Measurements from ENCODE around the gene ADGRL1. TPM values are rescaled to one million over a fixed set of nuclear protein-coding genes. Genes with fewer than 3 reads are reported as not detected.
A peak's percentile ranks its signal among the peaks of the same experiment; 100 is the strongest.

The ADGRL1 gene
- total RNA-seq, 2 experiments from 2014 or later: 2.6 to 8.2 TPM

- H3K79me2 ChIP-seq (ENCODE audit: insufficient read depth, low read depth, low read length): no peaks in the 10 kb centered on the region; the same call in 1 of the 2 replicates
- CTCF ChIA-PET (ENCODE audit: unreplicated experiment): interaction anchor here (1.2 kb wide), 1 partner anchor 11 kb away, joined by 5 read pairs; no protein-coding TSS in a partner anchor
- POLR2A ChIA-PET: interaction anchor here (0.7 kb wide), 1 partner anchor 303 kb away, joined by 3 read pairs; no protein-coding TSS in a partner anchor
- intact Hi-C loops (cut with micrococcal nuclease; ENCODE audit: unreplicated experiment): loop anchor here (1.0 kb wide), 1 partner anchor 19 kb away; the partner anchor contains the start of gene ASF1B
- H3K4me2 ChIP-seq (ENCODE audit: low read length): peak overlapping the region; percentile 84
- BruUV-seq (replicated peaks): no TSS peak
- no peak for TF ChIP-seq EZH2phosphoT487 (IDR thresholded peaks at IDR 0.05; ENCODE audit: borderline replicate concordance, low read depth, low read length)
- TF ChIP-seq CTCF (conservative IDR thresholded peaks at IDR 0.05; ENCODE audit: low read length): no peak
- H3K4me1 ChIP-seq (ENCODE audit: insufficient read depth, low read length, poor library complexity, severe bottlenecking): peaks cover 31% of the 10 kb centered on the region
- peak; percentile 40 for DNase-seq (ENCODE audit: low spot score)
- H3K27ac ChIP-seq (ENCODE audit: low read depth, low read length, poor library complexity, severe bottlenecking): no peak overlapping the region
- peak overlapping the region; percentile 94 for H3K4me3 ChIP-seq (ENCODE audit: low read depth, low read length, poor library complexity, severe bottlenecking)
- H3K9me2 ChIP-seq (ENCODE audit: insufficient read depth, low read length): no peaks in the 10 kb centered on the region
- no peak overlapping the region for H2AFZ ChIP-seq (ENCODE audit: low read length)
- H4K20me1 ChIP-seq (ENCODE audit: insufficient read depth, low read length): no peaks in the 10 kb centered on the region
- peaks cover 13% of the 10 kb centered on the region for H3K36me3 ChIP-seq (ENCODE audit: insufficient read depth, low read length)
- no peaks in the 10 kb centered on the region for H3K9me3 ChIP-seq (ENCODE audit: low read length)
Measured at GRCh38 chr19:14116918-14117578, 88.9 kb downstream of the ADGRL1 start.

GRCh38 chr19:14116525-14116917 is 89.4 kb downstream of the ADGRL1 start:
- Histone ChIP-seq H3K9me2 (ENCODE audit: insufficient read depth, low read length) (no peaks in the 10 kb centered on the region), H3K36me3 (ENCODE audit: insufficient read depth, low read length) (peaks cover 12% of the 10 kb centered on the region), H4K20me1 (ENCODE audit: insufficient read depth, low read length) (no peaks in the 10 kb centered on the region), H3K4me3 (ENCODE audit: low read depth, low read length, poor library complexity, severe bottlenecking) (peak overlapping the region; percentile 94), H3K79me2 (ENCODE audit: insufficient read depth, low read depth, low read length) (no peaks in the 10 kb centered on the region; the same call in 1 of the 2 replicates), H2AFZ (ENCODE audit: low read length) (no peak overlapping the region), H3K27ac (ENCODE audit: low read depth, low read length, poor library complexity, severe bottlenecking) (no peak overlapping the region), H3K4me1 (ENCODE audit: insufficient read depth, low read length, poor library complexity, severe bottlenecking) (peaks cover 31% of the 10 kb centered on the region), H3K9me3 (ENCODE audit: low read length) (no peaks in the 10 kb centered on the region), H3K4me2 (ENCODE audit: low read length) (peak overlapping the region; percentile 84)
- ChIA-PET CTCF (ENCODE audit: unreplicated experiment) (interaction anchor here (1.2 kb wide), 1 partner anchor 11 kb away, joined by 5 read pairs; no protein-coding TSS in a partner anchor), POLR2A (interaction anchor here (0.6 to 0.7 kb wide), 2 partner anchors 13 to 304 kb away, joined by 3 to 7 read pairs; no protein-coding TSS in a partner anchor)
- no peak for DNase-seq (ENCODE audit: low spot score)
- intact Hi-C loops (cut with micrococcal nuclease; ENCODE audit: unreplicated experiment): no loop called here
- BruUV-seq (replicated peaks): no TSS peak
- no peak for TF ChIP-seq CTCF (conservative IDR thresholded peaks at IDR 0.05; ENCODE audit: low read length)
- TF ChIP-seq EZH2phosphoT487 (IDR thresholded peaks at IDR 0.05; ENCODE audit: borderline replicate concordance, low read depth, low read length): no peak

GRCh38 chr19:14115756-14116155 is 90.2 kb downstream of the ADGRL1 start:
- ChIA-PET POLR2A (interaction anchor here (0.6 to 1.5 kb wide), 3 partner anchors 14 to 21 kb away, joined by 3 to 7 read pairs (median 4); partner anchors contain the start of gene ASF1B), CTCF (ENCODE audit: unreplicated experiment) (interaction anchor here (0.8 to 1.2 kb wide), 2 partner anchors 10 to 14 kb away, joined by 3 to 5 read pairs; no protein-coding TSS in a partner anchor)
- H3K9me3 ChIP-seq (ENCODE audit: low read length): no peaks in the 10 kb centered on the region
- intact Hi-C loops (cut with micrococcal nuclease; ENCODE audit: unreplicated experiment): no loop called here
- peak overlapping the region; percentile 84 for H3K4me2 ChIP-seq (ENCODE audit: low read length)
- no peak overlapping the region for H2AFZ ChIP-seq (ENCODE audit: low read length)
- peaks cover 31% of the 10 kb centered on the region for H3K4me1 ChIP-seq (ENCODE audit: insufficient read depth, low read length, poor library complexity, severe bottlenecking)
- TF ChIP-seq EZH2phosphoT487 (IDR thresholded peaks at IDR 0.05; ENCODE audit: borderline replicate concordance, low read depth, low read length) (no peak), CTCF (conservative IDR thresholded peaks at IDR 0.05; ENCODE audit: low read length) (no peak)
- no peaks in the 10 kb centered on the region for H3K9me2 ChIP-seq (ENCODE audit: insufficient read depth, low read length)
- no peak for DNase-seq (ENCODE audit: low spot score)
- H3K79me2 ChIP-seq (ENCODE audit: insufficient read depth, low read depth, low read length): no peaks in the 10 kb centered on the region; the same call in 1 of the 2 replicates
- peaks cover 7% of the 10 kb centered on the region for H3K36me3 ChIP-seq (ENCODE audit: insufficient read depth, low read length)
- BruUV-seq (replicated peaks): no TSS peak
- no peak overlapping the region for H3K27ac ChIP-seq (ENCODE audit: low read depth, low read length, poor library complexity, severe bottlenecking)
- no peak overlapping the region for H3K4me3 ChIP-seq (ENCODE audit: low read depth, low read length, poor library complexity, severe bottlenecking)
- H4K20me1 ChIP-seq (ENCODE audit: insufficient read depth, low read length): no peaks in the 10 kb centered on the region

All from OCI-LY7 (cell line).